Activated CD8-positive, alpha-beta memory T cell treated with anti-CD3 and anti-CD28 coated beads for 24 hours (primary cell): ENCODE results near the gene AKT2.

Experiments
- DNase-seq: peaks from one replicate; pipeline ENCODE4 v3.0.0-alpha.2; 2020

Gene AKT2

DNA sequence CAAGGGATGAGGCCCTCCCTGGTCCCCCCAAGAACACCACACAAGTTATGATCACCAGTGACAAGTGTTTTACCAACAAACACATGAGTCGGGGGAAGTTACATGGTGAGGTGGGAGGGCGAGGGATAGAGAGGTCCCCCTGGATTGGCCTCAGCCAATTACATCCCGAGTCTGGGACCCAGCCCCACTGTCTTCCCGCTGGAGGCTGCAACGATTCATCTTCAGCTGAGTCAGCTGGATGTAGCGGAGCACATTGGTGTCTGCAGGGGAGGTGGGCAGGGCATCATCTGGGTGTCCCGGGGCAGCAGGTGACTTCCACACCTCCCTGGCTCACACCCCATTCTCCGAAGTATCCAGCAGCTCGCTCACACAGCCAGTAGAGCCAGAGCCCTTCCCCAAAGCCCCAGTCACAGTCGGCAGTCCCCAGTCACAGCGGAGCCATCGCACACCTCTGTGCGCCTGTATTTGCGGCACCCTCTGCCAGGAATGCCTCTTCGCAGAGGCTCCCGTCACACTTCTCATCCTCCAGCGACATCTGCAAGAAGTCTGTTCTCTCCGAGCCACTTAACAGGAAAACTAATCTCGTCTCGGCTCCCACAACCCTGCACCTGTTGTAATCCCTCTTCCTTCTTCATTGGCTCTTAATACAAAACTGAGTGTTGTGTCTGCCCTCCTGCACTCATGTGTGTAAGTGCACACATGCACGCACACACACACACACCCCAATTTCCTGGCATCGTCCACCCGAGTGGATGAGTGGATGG, 69.0 kb downstream of the AKT2 start:
- DNase-seq: no peak

DNA sequence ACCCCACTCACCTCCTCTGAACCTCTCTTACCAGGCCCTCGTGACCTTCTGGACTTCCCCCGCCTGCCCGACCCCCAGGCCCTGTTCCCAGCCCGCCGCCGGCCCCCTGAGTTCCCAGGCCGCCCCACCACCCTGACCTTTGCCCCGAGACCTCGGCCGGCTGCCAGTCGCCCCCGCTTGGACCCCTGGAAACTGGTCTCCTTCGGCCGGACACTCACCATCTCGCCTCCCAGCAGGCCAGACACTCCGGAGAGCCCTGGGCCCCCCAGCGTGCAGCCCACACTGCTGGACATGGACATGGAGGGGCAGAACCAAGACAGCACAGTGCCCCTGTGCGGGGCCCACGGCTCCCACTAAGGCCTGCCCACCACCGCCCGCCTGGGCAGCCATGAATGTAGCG, 70.2 kb downstream of the AKT2 start:
- no peak for DNase-seq

DNA sequence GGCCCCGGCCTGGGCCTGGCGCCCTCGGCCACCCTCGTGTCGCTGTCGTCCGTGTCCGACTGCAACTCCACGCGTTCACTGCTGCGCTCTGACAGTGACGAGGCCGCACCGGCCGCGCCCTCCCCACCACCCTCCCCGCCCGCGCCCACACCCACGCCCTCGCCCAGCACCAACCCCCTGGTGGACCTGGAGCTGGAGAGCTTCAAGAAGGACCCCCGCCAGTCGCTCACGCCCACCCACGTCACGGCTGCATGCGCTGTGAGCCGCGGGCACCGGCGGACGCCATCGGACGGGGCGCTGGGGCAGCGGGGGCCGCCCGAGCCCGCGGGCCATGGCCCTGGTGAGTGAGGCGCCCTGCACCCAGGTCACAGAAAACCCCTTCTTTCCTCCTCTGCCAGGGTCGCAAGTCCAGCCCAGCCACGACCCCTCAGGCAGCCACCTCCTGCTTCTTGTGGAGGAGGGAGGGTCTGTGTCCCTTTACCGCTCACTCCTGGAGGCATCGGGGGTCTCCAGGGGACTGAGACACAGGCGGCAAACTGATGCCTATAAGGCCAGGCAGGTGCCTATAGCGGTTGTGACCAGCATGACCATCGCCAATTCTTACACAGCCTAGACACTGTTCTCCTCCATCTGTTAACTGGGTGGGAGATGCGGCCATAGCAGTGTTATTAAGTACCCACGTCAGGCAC, 71.1 kb downstream of the AKT2 start:
- no peak for DNase-seq

DNA sequence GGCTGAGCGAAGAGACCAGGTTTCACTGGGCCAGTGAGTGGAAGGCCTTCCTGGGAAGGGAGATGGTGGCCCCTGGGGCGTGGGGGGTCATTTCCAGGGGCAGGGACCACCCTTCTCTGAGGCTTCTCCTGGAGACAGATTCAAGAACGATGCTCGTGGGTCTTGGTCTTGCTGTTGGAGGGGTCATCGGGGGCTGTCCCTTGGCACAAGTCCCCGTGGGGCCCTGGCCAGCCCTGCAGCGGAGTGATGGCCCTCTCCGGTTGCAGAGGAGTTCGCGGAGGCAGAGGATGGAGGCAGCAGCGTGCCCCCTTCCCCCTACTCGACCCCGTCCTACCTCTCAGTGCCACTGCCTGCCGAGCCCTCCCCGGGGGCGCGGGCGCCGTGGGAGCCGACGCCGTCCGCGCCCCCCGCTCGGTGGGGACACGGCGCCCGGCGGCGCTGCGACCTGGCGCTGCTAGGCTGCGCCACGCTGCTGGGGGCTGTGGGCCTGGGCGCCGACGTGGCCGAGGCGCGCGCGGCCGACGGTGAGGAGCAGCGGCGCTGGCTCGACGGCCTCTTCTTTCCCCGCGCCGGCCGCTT, 71.8 kb downstream of the AKT2 start:
- DNase-seq: no peak

DNA sequence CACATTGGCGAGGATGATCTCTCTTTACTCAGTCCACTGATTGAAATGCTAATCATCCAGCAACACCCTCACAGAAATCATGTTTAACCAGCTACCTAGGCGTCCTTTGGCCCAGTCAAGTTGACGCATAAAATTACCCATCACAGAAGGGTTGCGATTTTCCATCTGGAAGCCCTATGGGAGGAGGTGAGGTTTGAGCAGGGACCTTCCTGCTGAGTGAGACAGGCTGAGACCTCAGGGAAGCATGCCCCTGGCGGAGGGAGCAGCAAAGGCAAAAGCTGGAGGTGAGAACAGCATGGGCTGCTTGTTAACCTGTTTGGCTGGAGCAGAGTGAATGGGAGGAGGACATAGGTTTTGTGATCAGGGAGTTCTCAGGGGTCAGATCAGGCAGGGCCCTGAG, 74.3 kb downstream of the AKT2 start:
- no peak for DNase-seq

DNA sequence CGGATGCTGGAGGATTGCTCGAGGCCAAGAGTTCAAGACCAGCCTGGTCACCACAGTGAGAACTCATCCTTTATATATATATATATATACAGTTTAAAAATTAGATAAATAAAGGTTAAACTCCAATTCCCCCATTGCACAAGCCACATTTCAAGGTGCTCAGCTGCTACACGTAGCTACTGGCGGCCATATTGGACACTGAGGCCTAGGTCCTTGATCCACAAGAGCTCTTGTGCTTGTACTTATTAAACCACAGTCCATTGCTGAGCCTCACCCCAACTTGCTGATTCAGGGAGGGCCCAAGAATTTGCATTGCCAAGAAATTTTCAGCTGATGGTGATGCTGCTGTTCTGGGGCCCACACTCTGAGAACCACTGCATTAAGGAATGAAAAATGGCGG, 76.5 kb downstream of the AKT2 start:
- no peak for DNase-seq

DNA sequence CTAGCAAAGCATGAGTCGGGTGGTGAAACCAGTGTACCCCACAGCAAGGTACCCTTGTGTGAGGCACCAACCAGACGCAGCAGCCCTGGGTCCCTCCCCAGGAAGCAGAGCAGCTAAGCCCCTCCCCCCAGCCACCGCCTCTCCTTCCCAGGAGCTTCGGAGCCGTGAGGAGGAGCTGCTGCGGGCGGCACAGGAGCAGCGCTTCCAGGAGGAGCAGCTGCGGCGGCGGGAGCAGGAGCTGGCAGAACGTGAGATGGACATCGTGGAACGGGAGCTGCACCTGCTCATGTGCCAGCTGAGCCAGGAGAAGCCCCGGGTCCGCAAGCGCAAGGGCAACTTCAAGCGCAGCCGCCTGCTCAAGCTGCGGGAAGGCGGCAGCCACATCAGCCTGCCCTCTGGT, 79.4 kb downstream of the AKT2 start:
- no peak for DNase-seq

DNA sequence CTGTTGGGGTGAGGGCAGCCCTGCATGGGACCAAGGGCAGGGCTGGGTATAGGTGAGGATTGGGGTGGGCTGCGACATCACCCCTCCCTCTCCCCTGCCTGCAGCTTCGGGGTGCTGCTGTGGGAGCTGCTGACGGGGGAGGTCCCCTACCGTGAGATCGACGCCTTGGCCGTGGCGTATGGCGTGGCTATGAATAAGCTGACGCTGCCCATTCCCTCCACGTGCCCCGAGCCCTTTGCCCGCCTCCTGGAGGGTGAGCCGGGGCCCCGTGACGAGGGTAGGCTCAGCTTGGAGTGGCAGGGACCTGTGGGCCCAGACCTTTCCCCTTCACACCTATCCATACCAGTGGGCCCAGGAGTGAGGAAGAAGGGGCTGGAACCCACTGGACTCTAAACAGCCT, 80.8 kb downstream of the AKT2 start:
- no peak for DNase-seq

DNA sequence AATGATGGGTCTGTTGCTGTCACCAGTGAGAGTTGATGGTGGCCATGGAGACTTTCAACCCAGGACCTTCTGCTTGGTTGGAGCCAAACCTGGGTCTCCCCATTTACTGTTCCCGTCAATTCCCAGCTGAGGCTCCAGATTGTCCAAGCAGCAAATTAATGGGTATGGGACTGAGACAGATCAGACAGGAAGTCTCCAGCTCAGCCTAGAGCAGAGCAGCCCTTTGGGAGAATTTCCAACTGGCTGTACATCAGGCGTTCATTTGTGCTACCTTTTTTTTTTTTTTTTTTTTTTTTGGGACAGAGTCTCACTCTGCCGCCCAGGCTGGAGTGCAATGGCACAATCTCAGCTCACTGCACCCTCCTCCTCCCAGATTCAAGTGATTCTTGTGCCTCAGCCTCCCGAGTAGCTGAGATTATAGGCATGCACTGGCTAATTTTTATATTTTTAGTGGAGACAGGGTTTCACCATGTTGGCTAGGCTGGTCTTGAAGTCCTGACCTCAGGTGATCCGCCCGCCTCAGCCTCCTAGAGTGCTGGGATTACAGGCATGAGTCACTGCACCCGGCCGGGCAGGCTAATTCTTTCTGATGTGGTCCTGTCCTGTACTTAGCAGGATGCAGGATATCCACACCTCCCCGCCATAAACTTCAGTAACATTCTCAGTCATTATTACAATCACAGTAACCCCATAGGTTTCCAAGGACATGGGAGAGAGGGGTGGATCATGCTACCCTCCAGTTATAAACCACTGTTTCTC, 84.6 kb downstream of the AKT2 start:
- no peak for DNase-seq

DNA sequence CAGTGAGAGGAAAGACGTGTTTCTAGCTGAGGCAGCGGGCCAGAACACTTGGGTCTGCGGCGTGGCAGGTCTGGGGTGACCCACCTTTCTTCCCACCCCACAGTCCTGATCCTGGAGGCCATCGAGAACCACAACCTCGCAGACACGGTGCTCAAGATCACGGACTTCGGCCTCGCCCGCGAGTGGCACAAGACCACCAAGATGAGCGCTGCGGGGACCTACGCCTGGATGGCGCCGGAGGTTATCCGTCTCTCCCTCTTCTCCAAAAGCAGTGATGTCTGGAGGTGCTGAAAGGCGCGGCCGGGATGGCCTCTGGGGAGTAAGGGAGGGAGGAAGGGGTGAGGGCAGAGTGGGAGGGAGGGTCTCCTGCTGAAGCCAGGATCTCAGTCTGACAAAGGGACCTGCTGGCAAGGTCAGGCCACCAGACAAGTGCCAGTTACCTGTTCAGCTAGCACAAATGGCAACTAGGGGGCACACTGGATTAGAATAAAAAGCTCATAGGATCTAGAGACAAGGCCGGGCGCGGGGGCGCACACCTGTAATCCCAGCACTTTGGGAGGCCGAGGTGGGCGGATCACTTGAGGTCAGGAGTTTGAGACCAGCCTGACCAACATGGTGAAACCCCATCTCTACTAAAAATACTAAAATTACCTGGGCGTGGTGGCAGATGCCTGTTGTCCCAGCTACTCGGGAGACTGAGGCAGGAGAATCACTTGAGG, 86.7 kb downstream of the AKT2 start:
- DNase-seq: no peak

DNA sequence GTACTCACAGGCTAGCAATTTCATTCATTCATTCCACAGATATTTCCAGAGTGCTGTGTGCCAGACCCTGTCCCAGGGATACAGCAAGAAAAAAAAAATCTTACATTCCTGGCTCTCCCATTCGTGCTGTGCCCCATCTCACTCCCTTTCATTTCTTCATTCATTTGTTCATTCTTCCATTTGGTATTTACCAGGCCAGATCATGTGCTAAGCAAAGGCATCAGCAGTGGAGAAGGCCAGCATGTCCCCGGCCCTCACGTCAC, 91.6 kb downstream of the AKT2 start:
- DNase-seq: no peak

DNA sequence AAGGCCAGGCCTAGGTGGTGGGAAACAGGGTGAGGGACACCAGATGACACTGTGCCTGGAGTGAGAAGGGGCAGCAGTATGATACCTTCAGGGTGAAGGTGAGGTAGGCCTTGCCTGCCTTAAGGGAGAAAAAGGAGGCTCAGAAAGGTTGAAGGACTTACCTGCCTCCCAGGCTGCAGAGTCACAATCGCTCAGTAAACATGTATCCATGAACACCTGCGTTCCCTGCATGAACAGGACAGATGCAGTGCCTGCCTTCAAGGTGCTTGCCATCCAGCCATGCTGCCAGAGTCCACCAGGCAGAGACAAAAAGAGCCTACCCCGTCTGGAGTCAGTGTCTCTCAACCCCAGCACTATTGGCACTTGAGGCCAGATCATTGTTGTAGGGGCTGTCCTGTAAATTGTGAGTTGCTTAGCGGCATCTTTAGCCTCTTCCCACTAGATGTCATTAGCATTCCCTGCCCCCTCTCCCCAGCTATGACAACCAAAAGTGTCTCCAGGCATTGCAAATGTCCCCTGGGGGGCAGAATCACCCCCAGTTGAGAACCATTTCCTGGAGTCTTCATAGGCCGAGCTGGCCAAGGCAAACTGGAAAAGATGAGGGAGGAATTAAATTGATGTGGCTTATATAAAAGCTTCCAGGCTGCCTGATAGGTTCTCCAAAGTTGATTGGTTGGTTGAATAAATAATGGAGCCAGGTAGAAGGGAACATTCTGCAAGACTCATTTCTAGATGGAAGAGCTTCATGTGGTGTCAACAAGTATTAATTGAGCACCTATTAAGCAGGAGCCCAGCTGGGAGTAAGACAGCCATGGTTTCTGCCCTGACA, 92.2 kb downstream of the AKT2 start:
- no peak for DNase-seq

DNA sequence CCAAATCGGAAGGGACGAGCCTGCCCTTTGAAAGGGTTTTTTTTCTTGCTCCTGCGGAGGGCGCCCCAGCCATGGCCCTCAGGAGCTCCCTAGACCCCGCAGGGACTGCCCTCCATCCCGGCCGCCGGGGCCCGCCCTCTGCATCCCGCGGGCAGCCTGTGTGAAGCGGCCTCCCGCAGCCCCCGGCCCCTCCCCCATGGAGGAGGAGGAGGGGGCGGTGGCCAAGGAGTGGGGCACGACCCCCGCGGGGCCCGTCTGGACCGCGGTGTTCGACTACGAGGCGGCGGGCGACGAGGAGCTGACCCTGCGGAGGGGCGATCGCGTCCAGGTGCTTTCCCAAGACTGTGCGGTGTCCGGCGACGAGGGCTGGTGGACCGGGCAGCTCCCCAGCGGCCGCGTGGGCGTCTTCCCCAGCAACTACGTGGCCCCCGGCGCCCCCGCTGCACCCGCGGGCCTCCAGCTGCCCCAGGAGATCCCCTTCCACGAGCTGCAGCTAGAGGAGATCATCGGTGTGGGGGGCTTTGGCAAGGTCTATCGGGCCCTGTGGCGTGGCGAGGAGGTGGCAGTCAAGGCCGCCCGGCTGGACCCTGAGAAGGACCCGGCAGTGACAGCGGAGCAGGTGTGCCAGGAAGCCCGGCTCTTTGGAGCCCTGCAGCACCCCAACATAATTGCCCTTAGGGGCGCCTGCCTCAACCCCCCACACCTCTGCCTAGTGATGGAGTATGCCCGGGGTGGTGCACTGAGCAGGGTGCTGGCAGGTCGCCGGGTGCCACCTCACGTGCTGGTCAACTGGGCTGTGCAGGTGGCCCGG, 93.1 kb downstream of the AKT2 start:
- DNase-seq: peak; percentile 70

DNA sequence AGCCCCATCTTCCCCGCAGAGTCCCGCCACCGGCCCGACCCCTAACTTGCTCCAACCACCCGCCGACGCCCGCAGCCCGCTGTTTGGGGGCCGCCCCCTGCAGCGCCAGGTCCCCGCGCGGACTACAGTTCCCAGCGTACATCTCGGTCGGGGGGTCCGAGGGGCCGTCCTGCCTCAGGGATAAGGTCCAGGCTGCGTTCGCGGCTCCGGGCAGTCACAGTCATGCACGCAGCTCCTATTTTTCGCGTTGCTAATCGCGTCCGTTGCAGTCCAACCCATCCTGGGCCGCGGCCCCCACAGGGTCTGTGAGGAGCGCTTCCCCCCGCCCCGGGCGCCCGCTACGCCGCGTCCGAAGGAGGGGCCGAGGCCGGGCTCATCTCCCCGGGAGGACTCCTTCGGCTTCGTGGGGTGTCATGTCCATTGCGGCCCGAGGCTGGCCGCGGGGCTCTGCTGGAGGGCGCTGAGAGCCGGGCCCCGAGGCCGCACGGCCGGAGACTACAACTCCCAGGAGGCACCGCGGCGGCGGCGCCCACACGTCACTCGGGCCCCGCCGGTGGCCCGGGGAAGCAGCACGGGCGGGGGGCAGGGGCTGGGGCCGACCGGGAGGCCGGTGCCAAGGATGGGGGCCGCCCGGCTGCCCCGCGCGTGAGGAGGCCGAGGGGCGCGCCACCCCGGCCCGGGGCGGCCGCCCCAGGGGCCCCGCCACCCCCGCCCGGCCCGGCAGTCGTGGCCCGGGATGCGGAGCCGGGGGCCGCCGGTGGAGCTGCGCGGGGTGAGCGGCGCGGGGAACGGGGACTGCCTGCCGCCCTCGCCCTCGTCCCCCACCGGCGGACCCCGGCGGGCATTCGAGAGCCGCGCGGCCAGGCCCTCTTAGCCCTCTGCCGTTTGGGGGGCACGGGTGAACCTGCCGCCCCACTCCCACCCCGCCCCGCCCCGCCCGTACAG, 94.0 kb downstream of the AKT2 start, which contains the start of gene MAP3K10:
TSS of gene MAP3K10 (plus strand) at position 536 of the 945 bp plus-strand sequence. CDS start 606 bp downstream, outside the sequence.
- peak; percentile 89 for DNase-seq

DNA sequence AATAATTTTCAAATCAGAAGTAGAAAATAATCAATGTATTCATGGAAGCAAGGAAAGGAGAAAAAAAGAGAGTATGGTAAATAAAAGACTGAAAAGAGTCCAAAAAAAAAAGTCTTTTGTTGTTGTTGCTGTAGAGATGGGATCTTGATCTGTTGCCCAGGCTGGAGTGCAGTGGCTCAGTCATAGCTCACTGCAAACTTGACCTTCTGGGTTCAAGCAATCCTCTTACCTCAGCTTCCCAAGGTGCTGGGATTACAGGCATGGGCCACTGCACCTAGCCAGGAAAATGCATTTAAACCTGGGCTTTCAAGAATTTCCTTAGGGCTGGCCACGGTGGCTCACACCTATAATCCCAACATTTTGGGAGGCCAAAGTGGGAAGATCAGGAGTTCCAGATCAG, 100.9 kb downstream of the AKT2 start:
- DNase-seq: no peak
